Measurements from ENCODE around the gene IRS1.

Gene IRS1

DNA sequence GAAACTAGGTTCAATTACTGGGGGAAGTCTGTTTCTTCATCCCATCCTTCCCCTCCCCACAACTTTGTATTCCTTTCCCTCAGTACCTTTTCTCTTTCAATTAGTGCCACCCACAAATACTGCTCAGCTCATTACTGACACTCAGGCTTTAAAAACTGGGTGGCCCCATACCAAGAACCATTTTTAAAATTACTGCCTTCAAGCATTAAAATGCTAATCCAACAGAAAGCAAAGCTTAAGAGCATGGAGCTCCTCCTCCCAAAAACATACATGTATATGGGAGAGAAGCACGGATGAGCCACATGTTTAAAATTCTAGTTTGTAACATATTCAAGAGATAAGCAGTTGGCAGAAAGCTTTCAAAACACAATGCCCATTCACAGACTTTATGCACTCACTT lies 44.0 kb downstream of the IRS1 start:
- DNase-seq = no peak

DNA sequence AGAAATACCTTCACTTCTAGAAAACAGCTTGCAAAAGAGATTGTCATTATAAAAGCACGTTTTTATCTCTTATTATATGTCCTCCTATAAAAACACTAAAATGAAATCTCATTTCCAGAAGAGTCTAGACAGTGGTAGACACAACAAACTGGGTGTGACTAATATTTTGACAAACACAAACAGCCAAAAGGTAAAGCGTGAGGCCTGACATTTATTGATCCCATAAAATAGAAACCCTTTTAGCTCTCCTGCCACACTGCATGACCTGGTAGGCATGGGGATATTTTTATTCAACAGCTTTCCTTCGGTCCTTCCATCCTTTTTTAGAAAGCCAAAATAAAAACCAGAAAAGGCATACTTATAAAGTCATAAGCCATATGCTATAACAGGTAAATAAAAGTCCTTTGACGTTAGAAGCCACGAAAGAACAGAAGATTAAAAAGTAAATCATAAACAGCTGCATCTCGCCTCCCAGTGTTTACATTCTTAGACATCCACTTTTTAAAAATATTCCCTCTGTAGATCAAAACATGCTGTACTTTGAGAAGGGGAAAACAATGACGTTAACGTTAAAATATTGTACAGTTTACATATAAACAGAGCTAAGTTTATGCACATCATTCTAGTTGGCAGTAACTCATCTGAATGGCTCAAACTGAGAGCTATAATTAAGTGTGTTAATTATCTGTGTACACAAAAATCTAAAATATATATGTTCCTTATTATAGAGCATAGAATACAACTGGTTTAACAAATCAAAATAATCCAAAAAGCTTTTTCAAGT lies 44.6 kb downstream of the IRS1 start:
- no peak for DNase-seq

GRCh38 chr2:226752887-226753286 lies 46.7 kb downstream of the IRS1 start:
- no peak for DNase-seq

- no peak for DNase-seq
Observed at GRCh38 chr2:226747288-226747687, 52.3 kb downstream of the IRS1 start.

GRCh38 chr2:226746196-226746800 lies 53.3 kb downstream of the IRS1 start:
- no peak for DNase-seq

DNA sequence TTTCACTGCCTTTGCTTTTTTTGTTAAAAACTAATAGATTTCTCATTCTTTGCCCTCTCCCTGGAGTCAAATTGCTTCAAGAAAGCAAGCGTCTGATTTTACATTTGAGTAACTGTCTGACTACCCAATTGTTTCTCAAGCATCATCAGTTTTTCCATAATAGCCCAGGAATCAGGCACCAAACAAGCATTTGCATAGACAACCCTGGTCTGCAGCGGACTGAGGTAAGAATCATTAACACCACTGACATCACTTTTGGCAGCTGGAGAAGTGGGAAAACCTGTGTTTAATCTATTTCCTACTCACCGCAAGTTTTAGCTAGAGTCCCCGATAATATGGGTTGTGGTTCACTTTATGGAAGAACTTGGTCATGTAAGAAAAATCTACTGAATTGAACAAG lies 55.7 kb downstream of the IRS1 start:
- no peak for DNase-seq

- no peak for DNase-seq
Observed at GRCh38 chr2:226742347-226742746, 57.3 kb downstream of the IRS1 start.

DNA sequence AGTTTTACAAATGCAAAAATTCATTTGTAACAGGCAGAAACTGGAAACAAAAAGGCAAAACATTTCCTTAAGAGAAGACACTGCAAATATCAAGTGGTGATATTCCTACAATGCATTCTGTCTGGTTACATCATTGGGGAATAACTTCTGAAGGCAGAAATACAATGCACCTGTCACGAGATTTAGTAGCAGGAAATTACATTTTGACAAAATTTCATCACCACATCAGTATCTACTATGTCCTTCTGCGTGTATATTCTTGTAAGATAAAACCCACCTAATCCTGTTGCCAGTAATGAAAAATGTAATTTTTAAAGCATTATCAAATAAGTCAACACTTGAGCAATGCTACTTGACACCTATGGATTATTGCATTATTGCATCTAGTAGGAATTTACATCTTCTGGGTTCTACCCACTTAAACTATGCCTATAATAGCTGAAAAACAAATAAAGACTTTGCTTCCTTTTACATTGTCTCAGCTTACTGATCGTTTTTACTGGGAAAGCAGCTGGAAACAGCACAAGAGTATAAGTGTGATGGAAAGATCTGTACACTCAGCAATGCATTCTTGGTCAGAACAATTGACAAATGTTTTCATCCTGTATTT lies 59.5 kb downstream of the IRS1 start:
- DNase-seq = no peak

GRCh38 chr2:226739545-226740030 lies 60.0 kb downstream of the IRS1 start:
- DNase-seq = no peak

DNA sequence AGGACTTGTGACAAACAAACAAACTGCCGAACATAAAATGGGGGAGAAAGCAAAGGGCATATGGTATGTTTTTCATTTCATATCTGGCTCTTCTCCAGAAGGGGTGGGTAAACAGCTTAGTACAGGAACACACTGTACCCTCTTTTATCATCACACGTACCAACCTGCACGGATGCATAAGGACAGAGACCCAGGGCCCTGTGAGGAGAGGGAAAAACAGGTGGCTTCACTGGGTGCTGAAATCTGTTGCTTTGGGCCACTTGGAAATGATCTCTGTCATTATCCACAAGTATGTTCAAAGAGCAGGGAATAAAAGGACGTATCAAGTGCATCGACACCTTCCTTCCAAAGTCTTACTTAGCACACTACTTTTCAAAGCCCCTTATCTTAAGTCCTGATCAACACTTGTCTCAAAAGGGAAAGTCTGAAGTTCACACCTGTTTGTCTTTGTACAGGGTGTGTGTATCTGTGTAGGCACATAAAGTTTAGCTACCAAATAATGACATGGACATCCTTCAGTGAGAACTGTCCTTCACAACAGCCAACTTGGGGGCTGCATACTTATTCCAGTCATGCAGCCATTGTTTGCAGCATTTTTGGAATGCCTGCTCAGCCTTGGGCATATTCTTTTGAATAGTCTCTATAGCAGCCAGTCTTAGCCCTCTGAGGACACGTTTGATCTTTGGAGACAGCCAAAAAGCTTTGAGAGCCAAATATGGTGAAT lies 60.6 kb downstream of the IRS1 start:
- DNase-seq = no peak

DNA sequence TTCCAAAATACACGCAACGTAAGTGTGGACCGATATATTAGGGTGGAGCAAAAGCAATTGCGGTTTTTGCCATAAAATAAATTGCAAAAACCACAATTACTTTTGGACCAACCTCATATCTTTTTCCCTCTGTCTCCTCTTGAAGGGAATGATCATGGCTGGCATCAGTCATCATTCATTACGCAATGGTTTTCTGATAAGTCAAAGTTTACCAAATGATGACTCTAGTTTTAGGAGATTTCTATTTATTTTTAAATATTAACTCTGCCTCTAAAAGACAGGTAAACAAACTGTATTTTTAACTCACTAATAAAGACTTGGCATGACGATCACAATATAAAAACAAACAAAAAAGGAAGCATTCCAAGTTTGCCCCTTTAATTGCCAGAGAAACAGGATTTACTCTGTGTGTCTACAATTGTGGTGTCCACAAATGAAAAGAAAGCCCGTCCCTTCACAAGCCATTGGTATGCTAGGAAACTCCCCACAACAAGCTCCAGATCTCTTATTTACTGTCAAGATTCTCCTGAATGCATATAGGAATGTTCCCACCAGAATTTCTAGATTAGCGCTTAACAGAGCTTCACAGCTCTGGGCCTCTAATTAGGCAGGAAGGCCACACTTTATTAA lies 61.3 kb downstream of the IRS1 start:
- DNase-seq = no peak

GRCh38 chr2:226736382-226736781 lies 63.2 kb downstream of the IRS1 start:
- DNase-seq = no peak

DNA sequence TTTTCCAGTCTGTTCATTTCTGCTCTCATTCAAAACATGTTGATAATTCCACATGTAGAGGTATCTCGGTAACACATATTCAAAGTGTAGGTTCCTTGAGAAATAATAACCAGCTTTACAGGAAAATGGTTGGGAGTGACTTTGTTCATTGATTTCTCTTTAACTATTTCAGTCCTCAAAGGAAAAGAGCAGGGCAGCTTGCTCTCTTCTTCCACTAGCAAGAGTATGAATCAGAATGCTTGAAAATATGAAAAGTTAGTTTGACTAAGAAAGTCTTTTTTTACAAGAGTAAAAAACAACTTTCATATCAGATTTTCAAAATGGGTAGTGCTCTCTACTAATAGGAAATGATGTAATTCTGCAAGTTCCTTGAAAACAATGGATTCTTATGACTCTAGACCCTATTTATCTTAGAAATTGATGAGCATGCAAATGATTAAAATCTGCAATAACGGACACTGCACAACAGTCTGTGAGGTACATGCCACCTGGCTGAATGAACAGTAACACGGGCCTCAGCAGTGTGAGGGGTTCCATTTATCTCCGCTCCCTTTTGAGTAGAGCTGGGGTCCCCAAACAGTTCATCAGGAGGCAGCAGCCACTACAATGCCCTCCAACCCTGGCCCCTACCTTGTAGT lies 65.6 kb downstream of the IRS1 start:
- DNase-seq = no peak

DNA sequence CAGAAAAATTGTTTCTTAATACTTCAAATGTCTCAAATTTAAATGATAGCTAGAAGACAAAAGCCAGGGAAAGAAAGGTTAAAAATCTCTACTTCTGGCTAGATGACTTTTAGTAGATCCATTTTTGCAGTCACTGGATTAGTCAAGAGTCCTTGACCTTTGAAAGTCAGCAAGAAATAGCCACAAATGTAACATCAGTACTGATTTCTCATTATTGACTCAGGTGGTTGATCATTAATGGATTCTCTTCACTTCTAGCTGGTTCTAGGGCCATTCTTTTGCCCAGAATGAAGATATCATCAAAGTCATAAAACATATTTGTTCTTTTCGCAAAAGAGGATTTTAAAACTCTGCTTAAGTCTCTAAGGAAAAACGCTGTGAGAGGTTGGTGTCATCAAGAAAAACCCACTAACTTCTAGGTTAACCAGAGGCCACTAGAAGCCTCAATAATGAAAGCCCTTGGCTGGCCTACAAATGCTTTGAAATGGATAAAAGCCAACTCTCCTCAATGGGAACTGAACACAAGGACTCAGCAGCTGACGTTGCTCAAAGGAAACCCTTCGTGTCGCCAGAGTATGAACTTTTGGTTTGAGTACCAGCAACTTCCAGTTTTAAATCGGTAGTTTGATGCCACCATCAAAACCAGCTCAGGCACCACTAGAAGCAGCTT lies 66.3 kb downstream of the IRS1 start:
- no peak for DNase-seq

DNA sequence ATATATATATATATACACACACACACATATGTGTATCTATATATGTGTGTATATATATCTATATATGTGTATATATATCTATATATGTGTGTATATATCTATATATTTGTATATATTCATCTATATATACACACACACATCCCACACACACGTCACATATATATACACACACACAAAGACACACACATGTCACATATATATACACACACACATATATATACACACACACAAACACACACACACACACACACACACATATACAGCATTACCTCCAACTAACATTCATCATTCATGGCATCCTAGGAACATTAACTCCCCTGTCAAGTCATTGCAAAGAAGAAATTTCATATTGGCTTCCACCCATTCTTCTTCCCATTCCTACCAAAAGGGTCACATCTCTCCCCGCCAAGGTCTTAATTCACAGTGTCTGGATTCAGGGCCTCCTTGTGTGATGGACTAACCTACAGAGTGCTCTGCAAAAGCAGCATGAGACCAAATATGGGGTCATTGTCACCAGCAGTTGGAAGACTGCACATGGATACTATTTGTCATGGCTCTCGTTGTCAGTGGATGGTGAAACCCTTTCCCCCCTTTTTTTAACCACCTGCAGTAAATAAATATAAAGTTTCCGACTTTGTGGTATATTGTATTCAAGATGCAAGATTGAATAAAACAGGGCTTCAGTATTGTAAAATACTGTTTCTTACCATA lies 67.0 kb downstream of the IRS1 start:
- DNase-seq = no peak

DNA sequence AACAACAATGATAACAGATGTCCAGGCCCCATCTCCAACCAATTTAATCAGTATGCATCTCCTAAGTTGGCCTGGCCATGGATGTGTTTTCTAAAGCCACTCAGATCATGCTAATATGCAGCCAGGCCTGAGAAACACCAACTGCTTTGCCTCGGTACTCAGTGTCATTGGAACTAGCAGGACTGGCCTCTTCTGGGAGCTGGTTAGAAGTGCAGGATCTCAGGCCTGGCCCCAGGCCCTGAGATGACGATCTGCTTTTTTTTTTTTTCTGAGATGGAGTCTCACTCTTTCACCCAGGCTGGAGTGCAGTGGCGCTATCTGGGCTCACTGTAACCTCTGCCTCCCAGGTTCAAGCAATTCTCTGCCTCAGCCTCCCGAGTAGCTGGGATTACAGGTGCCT lies 69.1 kb downstream of the IRS1 start:
- no peak for DNase-seq

DNA sequence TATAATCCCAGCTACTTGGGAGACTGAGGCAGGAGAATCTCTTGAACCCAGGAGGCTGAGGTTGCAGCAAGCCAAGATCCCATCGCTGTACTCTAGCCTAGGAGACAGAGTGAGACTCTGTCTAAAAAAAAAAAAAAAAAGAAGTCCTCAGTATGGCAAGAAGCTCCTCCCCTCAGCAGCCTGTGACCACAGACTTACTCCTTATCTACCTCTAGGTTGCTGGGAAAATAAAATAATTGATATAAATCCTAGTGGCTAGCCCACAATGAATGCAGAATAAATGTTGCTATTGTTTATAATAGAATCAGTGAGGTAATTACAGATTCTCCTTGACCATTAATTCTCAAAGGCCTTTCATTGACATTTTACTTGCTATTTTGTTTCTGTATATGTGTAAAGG lies 70.6 kb downstream of the IRS1 start:
- DNase-seq = no peak

GRCh38 chr2:226727251-226727650 lies 72.4 kb downstream of the IRS1 start:
- DNase-seq = no peak

- DNase-seq = no peak
Observed at GRCh38 chr2:226726546-226726945, 73.1 kb downstream of the IRS1 start.

DNA sequence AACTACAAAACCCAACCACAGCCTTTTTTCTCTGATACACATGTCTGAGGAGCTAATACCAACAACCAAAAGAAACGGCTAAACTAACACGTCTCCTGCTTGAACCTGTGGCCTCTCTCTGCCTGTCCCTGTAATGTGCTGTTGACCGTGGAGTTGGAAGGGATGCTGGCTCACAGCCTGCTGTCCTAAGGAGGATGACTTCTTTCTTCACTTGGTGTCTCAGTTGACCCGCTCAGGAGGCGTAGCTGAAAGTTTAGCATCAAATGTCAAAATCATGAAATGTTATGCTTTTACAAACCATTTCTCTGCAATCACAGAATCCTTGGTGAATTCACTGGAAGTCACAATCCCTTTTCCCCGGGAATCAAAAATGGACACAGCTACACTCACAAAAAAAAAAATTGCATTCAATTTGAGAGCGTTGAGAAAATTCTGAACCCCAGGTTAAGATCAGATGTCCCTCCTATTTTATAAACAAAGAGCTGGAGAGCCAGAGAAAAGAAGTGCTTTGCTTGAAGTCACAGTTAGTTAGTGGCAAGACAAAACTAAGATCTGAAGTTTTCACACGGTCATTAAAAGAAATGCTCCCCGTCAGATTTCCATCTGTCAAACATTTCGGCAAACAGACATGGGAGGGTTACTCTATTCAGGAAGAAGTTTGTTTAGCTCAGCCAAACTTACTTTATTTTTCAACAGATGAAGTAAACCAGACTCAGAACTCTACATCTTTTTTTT lies 74.3 kb downstream of the IRS1 start:
- no peak for DNase-seq

GRCh38 chr2:226721541-226721940 lies 78.1 kb downstream of the IRS1 start:
- no peak for DNase-seq
